WERI-Rb-1 (cell line): Measurements from ENCODE around the gene GNPAT.

Experiments
- DNase-seq: peaks from one replicate; pipeline ENCODE4 v3.0.0-alpha.2; 2020
- H3K27ac ChIP-seq: fragments of 250-450 bp; sonication (Bioruptor Pico); 2 replicates; pipeline ENCODE4 v1.5.1; 2020; ENCODE audit warnings: mild to moderate bottlenecking, moderate library complexity
- H3K27me3 ChIP-seq: fragments of 250-450 bp; sonication (Bioruptor Pico); 2 replicates; pipeline ENCODE4 v1.5.1; 2021; ENCODE audit warnings: mild to moderate bottlenecking, low read depth, moderate library complexity; ENCODE audit not compliant: insufficient read depth, severe bottlenecking
- H3K36me3 ChIP-seq: fragments of 250-450 bp; sonication (Bioruptor Pico); 2 replicates; pipeline ENCODE4 v1.5.1; 2020; ENCODE audit warnings: mild to moderate bottlenecking, moderate library complexity
- H3K4me3 ChIP-seq: 2 replicates; pipeline ENCODE4 v1.5.1; 2011; ENCODE audit warnings: low read depth, mild to moderate bottlenecking, control low read depth, low read length
- H3K9me3 ChIP-seq: fragments of 250-450 bp; sonication (Bioruptor Pico); 2 replicates; pipeline ENCODE4 v1.5.1; 2021; ENCODE audit warnings: mild to moderate bottlenecking, moderate library complexity; ENCODE audit not compliant: severe bottlenecking
- TF ChIP-seq, protein P1 (sequence below): IDR thresholded peaks from 2 replicates; pipeline ENCODE4 v1.5.1; 2011; ENCODE audit warnings: low read depth, mild to moderate bottlenecking, control low read depth, inconsistent platforms, low read length

The GNPAT gene

GRCh38 chr1:231226156-231226555, 14.9 kb upstream of the GNPAT start:
- Histone ChIP-seq H3K9me3 (no peaks in the 10 kb centered on the region), H3K4me3 (no peak overlapping the region), H3K27ac (no peak overlapping the region), H3K27me3 (no peaks in the 10 kb centered on the region), H3K36me3 (peaks cover 45% of the 10 kb centered on the region)
- DNase-seq: no peak
- TF ChIP-seq, protein P1, sequence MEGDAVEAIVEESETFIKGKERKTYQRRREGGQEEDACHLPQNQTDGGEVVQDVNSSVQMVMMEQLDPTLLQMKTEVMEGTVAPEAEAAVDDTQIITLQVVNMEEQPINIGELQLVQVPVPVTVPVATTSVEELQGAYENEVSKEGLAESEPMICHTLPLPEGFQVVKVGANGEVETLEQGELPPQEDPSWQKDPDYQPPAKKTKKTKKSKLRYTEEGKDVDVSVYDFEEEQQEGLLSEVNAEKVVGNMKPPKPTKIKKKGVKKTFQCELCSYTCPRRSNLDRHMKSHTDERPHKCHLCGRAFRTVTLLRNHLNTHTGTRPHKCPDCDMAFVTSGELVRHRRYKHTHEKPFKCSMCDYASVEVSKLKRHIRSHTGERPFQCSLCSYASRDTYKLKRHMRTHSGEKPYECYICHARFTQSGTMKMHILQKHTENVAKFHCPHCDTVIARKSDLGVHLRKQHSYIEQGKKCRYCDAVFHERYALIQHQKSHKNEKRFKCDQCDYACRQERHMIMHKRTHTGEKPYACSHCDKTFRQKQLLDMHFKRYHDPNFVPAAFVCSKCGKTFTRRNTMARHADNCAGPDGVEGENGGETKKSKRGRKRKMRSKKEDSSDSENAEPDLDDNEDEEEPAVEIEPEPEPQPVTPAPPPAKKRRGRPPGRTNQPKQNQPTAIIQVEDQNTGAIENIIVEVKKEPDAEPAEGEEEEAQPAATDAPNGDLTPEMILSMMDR: no peak

DNA sequence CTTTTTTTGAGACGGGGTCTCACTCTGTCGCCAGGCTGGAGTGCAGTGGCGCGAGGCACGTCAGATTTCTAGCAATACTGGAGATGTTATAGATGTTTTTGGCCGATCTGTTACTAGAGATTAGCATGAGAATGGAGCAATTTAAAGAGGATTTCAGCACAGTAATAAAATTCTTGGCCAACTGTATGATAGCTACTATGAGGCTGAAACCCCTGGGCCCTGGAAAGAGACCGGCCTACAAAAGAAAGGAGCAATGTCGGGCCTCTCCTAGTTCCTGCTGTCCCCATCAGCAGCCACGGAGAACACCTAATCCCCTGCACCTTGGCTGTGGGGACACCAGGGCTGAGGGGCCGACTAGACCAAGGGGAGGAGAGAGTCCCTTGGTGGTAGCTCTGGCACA, 9.5 kb upstream of the GNPAT start:
- Histone ChIP-seq H3K9me3 (no peaks in the 10 kb centered on the region), H3K27ac (no peak overlapping the region), H3K4me3 (no peak overlapping the region), H3K36me3 (peaks cover 17% of the 10 kb centered on the region), H3K27me3 (no peaks in the 10 kb centered on the region)
- no peak for DNase-seq
- TF ChIP-seq, protein P1: no peak

- Histone ChIP-seq H3K36me3 (peaks cover 12% of the 10 kb centered on the region), H3K27ac (no peak overlapping the region), H3K27me3 (no peaks in the 10 kb centered on the region), H3K9me3 (no peaks in the 10 kb centered on the region), H3K4me3 (no peak overlapping the region)
- DNase-seq: no peak
- TF ChIP-seq, protein P1: no peak
Measured at GRCh38 chr1:231232870-231233734, 7.9 kb upstream of the GNPAT start.

GRCh38 chr1:231233735-231234417, 7.1 kb upstream of the GNPAT start:
- Histone ChIP-seq H3K4me3 (no peak overlapping the region), H3K27ac (no peak overlapping the region), H3K36me3 (peaks cover 14% of the 10 kb centered on the region), H3K27me3 (no peaks in the 10 kb centered on the region), H3K9me3 (no peaks in the 10 kb centered on the region)
- DNase-seq: no peak
- TF ChIP-seq, protein P1: no peak

GRCh38 chr1:231234506-231234905, 6.5 kb upstream of the GNPAT start:
- DNase-seq: no peak
- no peak overlapping the region for H3K27ac ChIP-seq
- H3K36me3 ChIP-seq: peaks cover 14% of the 10 kb centered on the region
- H3K9me3 ChIP-seq: no peaks in the 10 kb centered on the region
- H3K27me3 ChIP-seq: no peaks in the 10 kb centered on the region
- no peak overlapping the region for H3K4me3 ChIP-seq
- TF ChIP-seq, protein P1: no peak
